Stimulated activated CD8-positive, alpha-beta memory T cell treated with anti-CD3 and anti-CD28 coated beads, Interleukin-4, amount 100 ng/mL, for 4 hours (primary cell): ENCODE data around the gene GABBR1.

Experiments used
- DNase-seq, 2 donors: peaks; one replicate each; pipeline ENCODE4 v3.0.0-alpha.2; 2020; ENCODE audit warnings: low read depth in 2 of 2, low spot score in 1 of 2

The GABBR1 gene

DNA sequence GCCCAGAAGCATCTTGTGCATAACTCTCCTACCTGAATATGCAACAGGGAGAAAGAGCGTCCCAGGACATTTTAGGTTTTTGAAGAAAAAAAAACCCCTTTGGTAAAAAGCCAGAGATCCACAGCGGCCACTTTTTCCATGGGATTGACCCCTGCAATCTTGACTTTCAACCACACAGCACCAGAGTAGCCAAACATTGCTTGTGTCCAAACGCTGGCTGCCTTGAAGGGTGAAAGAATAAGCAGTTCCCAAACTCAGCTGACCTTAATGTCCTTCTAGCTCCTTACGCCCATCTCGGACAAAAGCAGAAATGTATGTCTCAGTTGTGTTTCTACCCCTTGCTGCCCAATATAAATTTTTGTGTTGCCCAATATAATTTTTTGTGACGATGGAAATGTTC is 22.7 kb upstream of the GABBR1 start:
- DNase-seq, result no peak

- DNase-seq, result no peak
Measured at GRCh38 chr6:29653452-29654038, 20.6 kb upstream of the GABBR1 start.

GRCh38 chr6:29652198-29652584 is 19.2 kb upstream of the GABBR1 start:
- DNase-seq, result no peak

- DNase-seq, result no peak
Measured at GRCh38 chr6:29651413-29652197, 18.6 kb upstream of the GABBR1 start.

- peak; percentile 93 to 99 for DNase-seq
Measured at GRCh38 chr6:29649701-29650673, 17.0 kb upstream of the GABBR1 start.

DNA sequence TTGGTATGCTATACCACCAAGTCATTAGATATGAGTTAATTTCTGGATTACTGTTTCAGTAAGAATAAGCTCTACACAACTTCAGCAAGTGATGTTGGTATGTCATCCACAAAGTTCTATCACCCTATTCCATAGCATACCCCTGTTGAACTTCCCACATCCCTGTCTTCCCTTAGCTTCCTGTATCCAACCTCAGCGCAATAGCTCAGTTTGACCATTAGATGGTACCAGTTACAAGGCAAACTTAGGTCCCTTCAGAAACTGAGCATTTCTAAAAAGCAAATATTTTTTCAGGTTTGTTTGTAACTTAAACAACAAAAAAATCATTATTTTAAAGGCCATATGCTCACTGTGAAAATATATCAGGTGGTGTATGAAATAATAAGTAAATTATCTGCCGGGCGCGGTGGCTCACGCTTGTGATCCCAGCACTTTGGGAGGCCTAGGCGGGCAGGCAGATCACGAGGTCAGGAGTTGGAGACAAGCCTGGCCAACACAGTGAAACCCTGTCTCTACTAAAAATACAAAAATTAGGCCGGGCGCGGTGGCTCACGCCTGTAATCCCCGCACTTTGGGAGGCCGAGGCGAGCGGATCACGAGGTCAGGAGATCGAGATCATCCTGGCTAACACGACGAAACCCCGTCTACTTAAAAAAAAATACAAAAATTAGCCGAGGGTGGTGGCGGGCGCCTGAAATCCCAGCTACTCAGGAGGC is 15.1 kb upstream of the GABBR1 start:
- DNase-seq, result no peak

GRCh38 chr6:29641430-29642148 is 8.6 kb upstream of the GABBR1 start:
- no peak for DNase-seq

DNA sequence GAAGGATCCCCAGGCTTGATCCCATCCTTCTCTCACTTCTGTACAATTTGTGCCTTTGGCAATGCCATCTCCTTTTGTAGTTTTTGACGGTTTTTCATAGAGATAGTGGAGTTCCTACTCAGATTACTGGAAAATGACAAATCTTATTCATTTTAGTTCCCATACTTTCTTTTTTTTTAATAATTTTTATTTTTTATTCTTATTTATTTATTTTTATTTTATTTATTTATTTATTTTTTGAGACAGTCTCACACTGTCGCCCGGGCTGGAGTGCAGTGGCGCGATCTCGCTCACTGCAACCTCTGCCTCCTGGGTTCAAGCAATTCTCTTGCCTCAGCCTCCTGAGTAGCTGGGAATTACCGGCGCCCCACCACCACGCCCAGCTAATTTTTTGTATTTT is 4.3 kb upstream of the GABBR1 start:
- DNase-seq, result no peak

GRCh38 chr6:29633534-29633905 is 537 bp upstream of the GABBR1 start:
- no peak for DNase-seq

DNA sequence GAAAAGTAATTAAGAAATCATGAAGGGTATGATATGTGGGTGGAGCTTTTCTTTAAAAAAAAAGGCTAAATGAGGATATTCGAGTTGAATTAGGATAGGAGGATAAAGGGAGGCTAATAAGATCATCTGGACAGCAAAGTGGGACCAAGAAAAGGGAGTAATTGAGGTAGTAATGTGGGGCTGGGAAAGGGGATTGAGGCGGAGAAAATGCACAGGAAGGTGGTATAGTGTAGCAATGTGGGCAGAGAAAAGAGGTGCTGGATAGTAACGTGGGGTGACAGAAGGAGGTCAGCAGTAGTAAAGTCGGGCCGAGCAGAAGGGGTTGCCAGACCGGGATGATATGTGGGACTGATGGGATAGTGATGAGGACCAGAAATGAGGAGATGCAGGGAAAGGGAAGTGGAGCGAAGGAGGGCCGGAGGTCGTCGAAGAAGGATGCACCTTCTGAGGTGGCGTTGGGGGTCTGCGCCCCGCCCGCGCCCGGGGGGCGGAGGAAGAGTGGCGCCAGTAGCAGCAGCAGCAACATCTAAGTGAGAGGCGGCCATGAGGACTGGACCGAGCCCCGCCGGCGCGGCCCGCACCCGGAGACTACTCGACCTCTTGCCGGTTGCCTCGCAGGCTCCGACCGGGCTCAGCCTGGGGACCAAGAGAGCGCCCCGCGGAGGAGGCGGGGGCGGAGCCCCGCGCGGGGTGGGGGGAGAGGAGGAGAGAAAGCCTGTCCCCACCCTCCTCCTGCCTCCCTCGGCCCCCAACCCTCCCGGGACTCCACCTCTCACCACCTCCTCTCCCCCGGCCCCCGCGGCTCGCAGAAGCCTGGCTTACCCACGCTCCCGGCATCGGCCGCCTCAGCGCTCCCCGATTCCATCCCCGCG is 887 bp downstream of the GABBR1 start:
- DNase-seq, result peak in 1 of 2 donors; percentile 46

GRCh38 chr6:29631209-29631810 is 1.7 kb downstream of the GABBR1 start:
- DNase-seq, result no peak

GRCh38 chr6:29630315-29630714 is 2.7 kb downstream of the GABBR1 start:
- DNase-seq, result no peak

DNA sequence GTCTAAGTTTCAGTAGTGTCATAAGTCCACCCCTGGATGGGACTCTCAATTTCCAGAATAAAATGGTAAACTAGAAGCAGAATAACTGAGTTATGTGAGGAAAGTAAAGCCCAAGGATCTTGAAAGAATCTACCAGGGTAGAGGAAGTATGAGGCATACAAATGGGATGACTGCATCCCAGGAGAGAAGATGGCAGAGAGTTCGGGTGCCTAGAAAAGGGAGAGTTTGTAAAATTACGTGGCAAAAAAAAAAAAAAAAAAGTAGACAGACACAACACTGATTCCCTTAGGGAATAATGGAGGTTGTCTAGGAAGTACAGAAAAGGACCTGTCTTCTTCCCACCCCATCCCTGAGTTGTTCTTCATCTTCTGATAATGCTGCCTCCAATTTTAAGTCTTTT is 3.4 kb downstream of the GABBR1 start:
- no peak for DNase-seq

- no peak for DNase-seq
Measured at GRCh38 chr6:29628419-29629281, 4.3 kb downstream of the GABBR1 start.

- peak; percentile 22 to 42 for DNase-seq
Measured at GRCh38 chr6:29627755-29628418, 5.1 kb downstream of the GABBR1 start.

DNA sequence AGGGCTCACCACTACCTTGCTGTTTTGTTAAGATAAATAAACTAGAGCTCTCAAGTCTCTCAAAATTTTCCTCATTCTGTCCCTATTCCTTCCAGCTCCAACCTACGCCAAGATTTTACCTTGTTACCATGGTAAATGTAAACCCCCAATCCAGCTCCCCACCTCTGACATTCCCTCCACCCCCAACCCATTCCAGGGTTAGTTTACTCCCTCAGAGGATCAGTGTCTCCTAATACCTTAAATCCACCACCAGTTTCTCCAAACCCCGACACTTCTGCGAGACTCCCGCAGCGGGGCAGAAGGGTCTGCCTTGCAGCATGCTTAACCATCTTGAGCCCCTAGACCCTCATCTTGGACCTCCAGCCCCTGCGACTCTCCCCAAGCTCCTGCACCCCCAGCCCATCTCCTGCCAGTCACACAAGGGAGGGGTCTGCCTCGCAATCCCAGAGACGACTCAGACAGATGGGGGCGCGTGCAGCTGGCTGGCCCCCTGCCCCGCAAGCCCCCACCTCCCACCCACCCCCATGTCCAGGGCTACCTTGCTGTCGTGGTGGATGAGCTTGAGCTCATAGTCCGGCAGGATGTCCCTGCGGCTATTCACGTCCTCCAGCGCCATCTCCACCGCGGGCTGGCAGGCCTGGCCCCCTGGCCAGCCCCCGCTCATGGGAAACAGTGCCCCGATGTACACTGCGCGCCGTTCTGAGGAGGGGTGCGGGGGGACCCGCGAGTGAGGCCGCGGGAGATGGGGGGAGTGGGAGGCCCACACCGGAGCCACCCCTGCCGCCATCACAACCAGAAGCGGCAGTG is 5.8 kb downstream of the GABBR1 start:
- no peak for DNase-seq
